ENCODE data around the gene GRIN2A. TPM values are rescaled to one million over a fixed set of nuclear protein-coding genes. Genes with fewer than 3 reads are reported as not detected.

GRIN2A gene
- not detected in 5 replicates for total RNA-seq (2022; extraction: Qiagen RNA extraction; ENCODE audit: low read depth)

DNA sequence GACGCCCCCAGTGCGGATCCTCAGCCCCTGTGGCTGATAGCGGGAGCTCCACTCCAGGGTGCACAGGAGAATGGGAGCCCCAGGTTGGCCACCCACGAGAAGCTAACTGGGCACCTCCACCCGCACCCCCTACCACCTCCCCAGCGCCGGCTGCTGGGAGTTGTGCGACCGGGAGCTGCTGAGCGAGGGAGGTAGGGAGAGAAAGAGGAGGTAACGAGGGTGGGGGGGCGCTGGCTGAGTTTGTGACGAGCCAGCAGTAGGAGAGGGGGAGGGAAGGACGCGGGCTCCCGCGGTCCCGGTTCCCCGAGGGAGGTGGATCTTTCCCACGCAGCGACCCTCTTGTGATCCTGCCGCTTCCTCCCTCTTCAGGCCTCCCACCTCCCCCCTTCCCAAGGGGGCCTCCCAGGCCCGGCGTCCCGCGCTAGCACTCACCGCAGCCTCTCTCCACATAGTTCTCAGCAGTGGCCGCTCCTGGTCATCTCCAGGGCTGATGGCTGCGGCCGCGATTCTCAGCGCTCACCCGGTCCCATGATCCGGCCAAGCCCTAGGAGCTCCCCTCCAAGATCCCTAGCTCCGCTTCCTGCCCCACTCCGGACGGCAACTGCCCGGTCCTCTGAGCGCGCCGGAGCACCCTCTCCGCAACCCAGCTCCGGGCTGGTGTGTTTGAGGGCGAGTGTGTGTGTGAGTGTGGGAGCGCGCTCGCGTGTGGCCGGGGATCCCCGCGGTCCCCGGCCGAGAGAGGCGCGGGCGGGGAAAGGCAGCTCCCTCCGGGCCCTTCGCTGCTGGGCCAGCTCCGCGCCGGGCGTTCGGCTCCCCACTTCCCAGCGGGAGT lies at the start of gene GRIN2A:
Gene GRIN2A, minus strand, starts transcription at position 207 of the 832 bp plus-strand sequence. CDS start 2,017 bp downstream, outside the sequence.

Other genes starting within 250 kb of the GRIN2A start
- gene ATF7IP2, start 203.6 kb upstream of the GRIN2A start, total RNA-seq (2022; extraction: Qiagen RNA extraction; ENCODE audit: low read depth): 9.7 to 15.3 TPM (median 11.0 TPM) in 5 replicates